Fibroblast of gingiva (primary cell): ENCODE data around the gene TCP11X2.
"Not testable (repeated sequence)": the region's sequence is repeated elsewhere in the genome, so short reads cannot be mapped to it uniquely, and the experiment has no call there.

ENCODE experiments used
- DNase-seq: peaks from one replicate; pipeline ENCODE4 v3.0.0-alpha.2; 2011; ENCODE audit warnings: low read depth

TCP11X2 gene

DNA sequence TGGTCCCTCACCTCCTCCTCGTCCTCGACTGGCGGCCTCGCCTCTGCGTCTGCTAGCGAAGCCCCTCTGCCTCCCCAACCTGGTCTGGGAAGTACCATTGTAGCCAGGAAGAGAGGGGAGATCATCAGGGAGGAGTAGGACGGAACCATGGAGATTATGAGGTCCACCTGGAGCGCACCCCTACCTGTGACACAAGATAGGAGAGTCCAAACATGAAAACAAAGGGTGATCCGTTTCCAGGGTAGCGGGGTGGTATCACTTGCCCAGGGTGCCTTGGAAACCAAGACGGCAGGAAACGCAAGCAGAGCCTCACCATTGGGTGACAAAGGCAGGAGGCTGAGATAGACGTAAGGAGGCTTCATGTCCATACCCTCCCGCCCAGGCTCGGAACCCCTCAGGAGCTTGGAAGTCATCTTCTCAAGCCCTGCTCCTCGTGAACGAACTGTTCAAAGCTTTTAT is at the start of gene TCP11X2:
TSS of gene TCP11X2 (minus strand) at position 51 of the 459 bp plus-strand sequence.
- not testable (repeated sequence) for DNase-seq

GRCh38 chrX:102517326-102517725 is 45.7 kb upstream of the TCP11X2 start:
- no peak for DNase-seq

- DNase-seq, result peak; percentile 0
Observed at GRCh38 chrX:102515975-102516941, 44.6 kb upstream of the TCP11X2 start, which contains the start of gene TMSB15A. TSS of gene TMSB15A (minus strand) at chrX:102516739.

GRCh38 chrX:102514536-102514935 is 42.9 kb upstream of the TCP11X2 start:
- DNase-seq, result no peak

DNA sequence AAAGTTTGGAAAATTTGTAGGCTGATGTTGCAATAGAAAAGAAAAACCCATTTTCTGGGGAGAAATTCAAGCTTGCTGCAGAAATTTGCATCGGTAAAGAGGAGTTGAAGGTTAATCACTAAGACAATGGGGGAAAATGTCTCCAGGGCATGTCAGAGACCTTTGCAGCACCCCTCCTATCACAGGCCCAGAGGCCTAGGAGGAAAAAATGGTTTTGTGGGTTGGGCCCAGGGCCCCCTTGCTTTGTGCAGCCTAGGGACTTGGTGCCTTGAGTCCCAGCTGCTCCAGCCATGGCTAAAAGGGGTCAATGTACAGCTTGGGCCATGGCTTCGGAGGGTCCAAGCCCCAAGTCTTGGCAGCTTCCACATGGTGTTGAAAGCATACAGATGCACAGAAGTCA is 27.1 kb upstream of the TCP11X2 start:
- no peak for DNase-seq

DNA sequence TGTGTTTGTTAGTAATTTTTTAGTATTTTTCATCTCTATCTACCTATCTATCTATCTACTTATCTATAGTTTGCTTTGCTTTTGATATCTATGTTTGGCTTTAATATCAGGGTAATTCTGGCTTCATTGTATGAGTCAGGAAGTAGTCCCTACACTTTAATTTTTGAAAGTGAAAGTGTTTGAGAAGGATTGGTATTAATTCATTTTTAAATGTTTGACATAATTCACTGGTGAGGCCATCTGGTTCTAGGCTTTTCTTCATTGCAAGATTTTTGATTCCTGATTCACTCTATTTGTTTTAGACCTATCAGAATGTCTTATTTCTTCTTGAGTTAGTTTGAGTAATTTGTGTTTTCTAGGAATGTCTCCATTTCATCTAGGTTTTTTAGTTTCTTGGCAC is 20.2 kb upstream of the TCP11X2 start:
- DNase-seq, result no peak

GRCh38 chrX:102478765-102479164 is 7.2 kb upstream of the TCP11X2 start:
- not testable (repeated sequence) for DNase-seq

GRCh38 chrX:102470215-102470614 is 1.4 kb downstream of the TCP11X2 start:
- DNase-seq, result not testable (repeated sequence)

DNA sequence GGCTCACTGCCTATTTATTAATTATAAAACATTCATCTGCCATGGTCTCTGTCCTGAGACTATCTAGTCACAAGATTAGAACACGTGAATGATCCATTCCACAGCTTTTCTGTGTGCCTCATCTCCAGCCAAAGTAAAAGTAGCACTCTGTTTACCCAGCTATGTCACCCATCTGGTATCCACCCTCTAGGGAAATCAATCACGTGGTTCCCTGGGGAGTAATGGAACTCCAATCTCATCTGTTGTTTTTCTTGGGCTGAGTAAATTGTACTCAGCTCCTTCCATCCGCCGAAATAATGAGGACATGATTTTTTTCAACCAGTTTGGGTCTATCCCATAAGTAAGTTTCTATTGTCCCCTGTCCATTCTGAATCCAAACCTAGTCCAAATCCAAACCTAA is 13.0 kb downstream of the TCP11X2 start:
- not testable (repeated sequence) for DNase-seq

- DNase-seq, result not testable (repeated sequence)
Observed at GRCh38 chrX:102439908-102440307, 31.7 kb downstream of the TCP11X2 start, which contains the start of gene NXF2B. TSS of gene NXF2B (minus strand) at chrX:102440008. CDS start at chrX:102380036, 59,972 bp downstream.

DNA sequence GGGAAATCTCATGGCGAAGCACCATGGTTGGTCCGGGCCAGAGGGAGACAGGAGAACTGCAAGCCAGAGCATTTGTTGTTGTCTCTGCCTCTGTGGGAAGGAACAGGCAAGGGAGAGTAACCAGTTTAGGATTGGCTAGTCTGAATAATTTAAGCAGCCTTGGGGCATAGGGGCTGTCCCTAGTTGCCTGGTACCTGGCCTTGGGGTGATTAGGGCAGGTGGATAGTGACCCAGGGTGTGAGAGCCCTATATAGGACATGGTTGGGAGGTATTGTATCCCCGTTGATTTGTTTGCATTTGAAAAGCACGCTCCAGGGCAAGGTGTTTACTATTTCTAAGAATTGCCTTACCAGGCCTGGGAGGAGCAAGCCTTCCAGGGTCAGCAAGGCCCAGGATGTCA is 57.1 kb downstream of the TCP11X2 start:
- not testable (repeated sequence) for DNase-seq
